ENCODE data around the gene RBL2. TPM values are rescaled to one million over a fixed set of nuclear protein-coding genes. Genes with fewer than 3 reads are reported as not detected.

The RBL2 gene
- total and polyA plus RNA-seq, 2 of the 13 experiments (the other 11 are each of a cell fraction or from before 2014, with no cell fraction given), result 41.2 to 60.9 TPM

DNA sequence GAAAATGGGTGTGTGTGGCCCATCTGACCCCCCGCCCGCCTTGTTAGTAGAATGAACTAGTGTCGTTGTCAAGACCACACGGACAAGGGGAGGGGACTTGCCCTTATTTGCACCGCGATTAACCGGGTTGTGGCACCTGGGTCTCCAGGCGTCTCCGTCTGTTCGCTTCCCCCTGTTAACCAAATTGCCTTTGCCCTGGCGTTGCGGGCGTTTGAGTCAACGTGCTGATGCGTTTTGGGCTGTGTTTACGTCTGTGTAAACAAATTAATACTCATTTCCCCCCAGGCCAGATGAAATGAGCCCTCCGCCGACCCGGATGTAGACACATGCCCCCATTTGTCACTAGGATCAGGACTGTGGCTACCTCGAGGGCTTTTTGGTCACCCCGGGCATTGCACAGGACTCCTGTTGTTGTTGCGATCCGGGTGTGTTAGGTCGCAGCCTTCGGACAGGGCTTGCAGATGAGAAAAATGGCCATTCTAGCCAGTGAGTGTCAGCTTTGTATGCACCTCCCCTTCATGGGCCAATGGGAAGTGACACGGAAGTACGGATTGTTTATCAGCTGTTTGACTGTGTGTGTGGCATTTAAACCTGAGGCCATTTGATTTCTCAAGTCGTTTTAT is 906 bp downstream of the RBL2 start (continued):
- TF ChIP-seq CBX5 (CRISPR knock-in tag; IDR thresholded peaks at IDR 0.05; ENCODE audit: borderline replicate concordance) (peak; percentile 19; the same call in 1 of the 2 replicates), ZNF12 (CRISPR knock-in tag; IDR thresholded peaks at IDR 0.05) (no peak), ZNF616 (CRISPR knock-in tag; IDR thresholded peaks at IDR 0.05; ENCODE audit: low read depth) (no peak), CHD2 (IDR thresholded peaks at IDR 0.05; ENCODE audit: low read depth, low read length) (no peak), FOXK1 (CRISPR knock-in tag; IDR thresholded peaks at IDR 0.05; ENCODE audit: borderline replicate concordance, low read depth) (peak; percentile 87; the same call in 1 of the 2 replicates), ATF4 (CRISPR knock-in tag; IDR thresholded peaks at IDR 0.05) (0 out of 4 replicates have a peak, but pooled peaks of 1 of the 2 experiments have one; percentile 43), ZNF275 (CRISPR knock-in tag; IDR thresholded peaks at IDR 0.05; ENCODE audit: borderline replicate concordance) (0 out of 2 replicates have a peak, but pooled peaks have one; percentile 64), SUZ12 (IDR thresholded peaks at IDR 0.05; ENCODE audit: low read depth, low read length) (no peak), ZBTB3 (CRISPR knock-in tag; IDR thresholded peaks at IDR 0.05; ENCODE audit: borderline replicate concordance, low read depth) (no peak), KDM5A (IDR thresholded peaks at IDR 0.05; ENCODE audit: borderline replicate concordance, low read length) (0 out of 2 replicates have a peak, but pooled peaks have one; percentile 23), TRIM24 (CRISPR knock-in tag; IDR thresholded peaks at IDR 0.05) (no peak), ZNF124 (CRISPR knock-in tag; IDR thresholded peaks at IDR 0.05) (no peak), U2AF1 (optimal IDR thresholded peaks at IDR 0.05; ENCODE audit: low read depth, low read length) (no peak), KMT2A (CRISPR knock-in tag; IDR thresholded peaks at IDR 0.05) (no peak), ZNF703 (CRISPR knock-in tag; IDR thresholded peaks at IDR 0.05; ENCODE audit: borderline replicate concordance) (no peak), GTF3A (CRISPR knock-in tag; conservative IDR thresholded peaks at IDR 0.05) (no peak), CCDC6 (CRISPR knock-in tag; IDR thresholded peaks at IDR 0.05) (no peak; the same call in 1 of the 2 replicates)
- TF ChIP-seq, protein P1, sequence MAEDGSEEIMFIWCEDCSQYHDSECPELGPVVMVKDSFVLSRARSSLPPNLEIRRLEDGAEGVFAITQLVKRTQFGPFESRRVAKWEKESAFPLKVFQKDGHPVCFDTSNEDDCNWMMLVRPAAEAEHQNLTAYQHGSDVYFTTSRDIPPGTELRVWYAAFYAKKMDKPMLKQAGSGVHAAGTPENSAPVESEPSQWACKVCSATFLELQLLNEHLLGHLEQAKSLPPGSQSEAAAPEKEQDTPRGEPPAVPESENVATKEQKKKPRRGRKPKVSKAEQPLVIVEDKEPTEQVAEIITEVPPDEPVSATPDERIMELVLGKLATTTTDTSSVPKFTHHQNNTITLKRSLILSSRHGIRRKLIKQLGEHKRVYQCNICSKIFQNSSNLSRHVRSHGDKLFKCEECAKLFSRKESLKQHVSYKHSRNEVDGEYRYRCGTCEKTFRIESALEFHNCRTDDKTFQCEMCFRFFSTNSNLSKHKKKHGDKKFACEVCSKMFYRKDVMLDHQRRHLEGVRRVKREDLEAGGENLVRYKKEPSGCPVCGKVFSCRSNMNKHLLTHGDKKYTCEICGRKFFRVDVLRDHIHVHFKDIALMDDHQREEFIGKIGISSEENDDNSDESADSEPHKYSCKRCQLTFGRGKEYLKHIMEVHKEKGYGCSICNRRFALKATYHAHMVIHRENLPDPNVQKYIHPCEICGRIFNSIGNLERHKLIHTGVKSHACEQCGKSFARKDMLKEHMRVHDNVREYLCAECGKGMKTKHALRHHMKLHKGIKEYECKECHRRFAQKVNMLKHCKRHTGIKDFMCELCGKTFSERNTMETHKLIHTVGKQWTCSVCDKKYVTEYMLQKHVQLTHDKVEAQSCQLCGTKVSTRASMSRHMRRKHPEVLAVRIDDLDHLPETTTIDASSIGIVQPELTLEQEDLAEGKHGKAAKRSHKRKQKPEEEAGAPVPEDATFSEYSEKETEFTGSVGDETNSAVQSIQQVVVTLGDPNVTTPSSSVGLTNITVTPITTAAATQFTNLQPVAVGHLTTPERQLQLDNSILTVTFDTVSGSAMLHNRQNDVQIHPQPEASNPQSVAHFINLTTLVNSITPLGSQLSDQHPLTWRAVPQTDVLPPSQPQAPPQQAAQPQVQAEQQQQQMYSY (CRISPR knock-in tag; IDR thresholded peaks at IDR 0.05), result no peak
- TF ChIP-seq, protein P2, sequence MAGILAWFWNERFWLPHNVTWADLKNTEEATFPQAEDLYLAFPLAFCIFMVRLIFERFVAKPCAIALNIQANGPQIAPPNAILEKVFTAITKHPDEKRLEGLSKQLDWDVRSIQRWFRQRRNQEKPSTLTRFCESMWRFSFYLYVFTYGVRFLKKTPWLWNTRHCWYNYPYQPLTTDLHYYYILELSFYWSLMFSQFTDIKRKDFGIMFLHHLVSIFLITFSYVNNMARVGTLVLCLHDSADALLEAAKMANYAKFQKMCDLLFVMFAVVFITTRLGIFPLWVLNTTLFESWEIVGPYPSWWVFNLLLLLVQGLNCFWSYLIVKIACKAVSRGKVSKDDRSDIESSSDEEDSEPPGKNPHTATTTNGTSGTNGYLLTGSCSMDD (CRISPR knock-in tag; IDR thresholded peaks at IDR 0.05), result no peak

Data from HepG2 (cell line).